Stimulated activated CD8-positive, alpha-beta memory T cell treated with anti-CD3 and anti-CD28 coated beads, Interleukin-12 subunit alpha, Interleukin-12 subunit beta, amount 100 ng/mL, for 4 hours (primary cell): ENCODE data around the gene AOC1.
A peak's percentile ranks its signal among the peaks of the same experiment; 100 is the strongest.
"Not testable (repeated sequence)": the region's sequence is repeated elsewhere in the genome, so short reads cannot be mapped to it uniquely, and the experiment has no call there.

Experiments
- DNase-seq: peaks from one replicate; pipeline ENCODE4 v3.0.0-alpha.2; 2020; ENCODE audit warnings: low read depth

The AOC1 gene

GRCh38 chr7:150897502-150898474 lies 45.5 kb downstream of the AOC1 start:
- no peak for DNase-seq

GRCh38 chr7:150898475-150899011 lies 46.2 kb downstream of the AOC1 start:
- peak; percentile 59 for DNase-seq

- DNase-seq = no peak
These were observed 48.4 kb downstream of the AOC1 start for GRCh38 chr7:150900675-150901074.

GRCh38 chr7:150901160-150902035 lies 49.1 kb downstream of the AOC1 start:
- no peak for DNase-seq

- no peak for DNase-seq
These were observed 50.0 kb downstream of the AOC1 start for GRCh38 chr7:150902078-150903033.

- DNase-seq = no peak
These were observed 51.3 kb downstream of the AOC1 start for GRCh38 chr7:150903606-150904005.

- DNase-seq = no peak
These were observed 51.9 kb downstream of the AOC1 start for GRCh38 chr7:150904011-150904909.

- no peak for DNase-seq
These were observed 55.9 kb downstream of the AOC1 start for GRCh38 chr7:150908173-150908572.

- DNase-seq = no peak
These were observed 57.1 kb downstream of the AOC1 start for GRCh38 chr7:150909200-150909995.

GRCh38 chr7:150910305-150910995 lies 58.1 kb downstream of the AOC1 start:
- not testable (repeated sequence) for DNase-seq

- DNase-seq = no peak
These were observed 58.7 kb downstream of the AOC1 start for GRCh38 chr7:150910996-150911422.
